OCI-LY1 (cell line): Measurements from ENCODE around the gene ATP5F1D.

Source experiments
- H2AFZ ChIP-seq: fragments of 200-600 bp; sonication (generic), shearing (Covaris generic); 2 replicates; pipeline ENCODE4 v1.6.0; 2014; ENCODE audit warnings: antibody characterized with exemption, mild to moderate bottlenecking, low read length
- H3F3A ChIP-seq: fragments of 200-600 bp; sonication (generic), shearing (Covaris generic); 2 replicates; pipeline ENCODE4 v1.6.0; 2014; ENCODE audit warnings: mild to moderate bottlenecking, antibody characterized with exemption, low read length, moderate library complexity; ENCODE audit not compliant: insufficient read depth
- H3K27ac ChIP-seq: fragments of 200-600 bp; sonication (generic); 2 replicates; pipeline ENCODE4 v1.5.1; 2014; ENCODE audit warnings: low read length, mixed run types, mild to moderate bottlenecking, low read depth; ENCODE audit not compliant: poor library complexity, severe bottlenecking
- H3K27me3 ChIP-seq: fragments of 200-600 bp; sonication (generic); 2 replicates; pipeline ENCODE4 v1.6.0; 2014; ENCODE audit warnings: antibody characterized with exemption, mild to moderate bottlenecking, low read length, moderate library complexity; ENCODE audit not compliant: insufficient read depth
- H3K36me3 ChIP-seq: fragments of 200-600 bp; sonication (generic); 2 replicates; pipeline ENCODE4 v1.6.1; 2014; ENCODE audit warnings: mild to moderate bottlenecking, antibody characterized with exemption, low read length, moderate library complexity, mixed read lengths; ENCODE audit not compliant: insufficient read depth
- H3K4me1 ChIP-seq: fragments of 200-600 bp; sonication (generic); 2 replicates; pipeline ENCODE4 v1.5.1; 2014; ENCODE audit warnings: mild to moderate bottlenecking, low read length, moderate library complexity; ENCODE audit not compliant: insufficient read depth, severe bottlenecking
- H3K4me2 ChIP-seq: fragments of 200-600 bp; sonication (generic), shearing (Covaris generic); 2 replicates; pipeline ENCODE4 v1.6.1; 2014; ENCODE audit warnings: low read length
- H3K4me3 ChIP-seq: fragments of 200-600 bp; sonication (generic); 2 replicates; pipeline ENCODE4 v1.5.1; 2014; ENCODE audit warnings: low read length, low read depth, mild to moderate bottlenecking, mixed read lengths; ENCODE audit not compliant: poor library complexity, severe bottlenecking
- H3K79me2 ChIP-seq: fragments of 200-600 bp; shearing (Covaris generic); 2 replicates; pipeline ENCODE4 v1.6.1; 2016; ENCODE audit warnings: mixed run types, low read length, mixed read lengths; ENCODE audit not compliant: insufficient read depth
- H3K9ac ChIP-seq: fragments of 200-600 bp; sonication (generic), shearing (Covaris generic); 2 replicates; pipeline ENCODE4 v1.6.1; 2014; ENCODE audit warnings: mild to moderate bottlenecking, low read length, mixed read lengths
- H3K9me2 ChIP-seq: fragments of 200-600 bp; sonication (generic), shearing (Covaris generic); 2 replicates; pipeline ENCODE4 v1.6.1; 2014; ENCODE audit warnings: low read depth, mild to moderate bottlenecking, low read length, mixed read lengths
- H3K9me3 ChIP-seq: fragments of 200-600 bp; shearing (Covaris generic); 2 replicates; pipeline ENCODE4 v1.6.1; 2014; ENCODE audit warnings: low read length, mixed read lengths
- H4K20me1 ChIP-seq: fragments of 200-600 bp; sonication (generic), shearing (Covaris generic); 2 replicates; pipeline ENCODE4 v1.6.0; 2016; ENCODE audit warnings: mild to moderate bottlenecking, low read length; ENCODE audit not compliant: insufficient read depth
- CTCF ChIP-seq: fragments of 200-600 bp; sonication (generic), shearing (Covaris generic); IDR thresholded peaks from 2 replicates; pipeline ENCODE4 v1.5.1; 2017; ENCODE audit warnings: mild to moderate bottlenecking, antibody characterized with exemption, low read length, moderate library complexity, mixed read lengths
- EZH2 ChIP-seq: fragments of 200-600 bp; sonication (generic), shearing (Covaris generic); IDR thresholded peaks from 2 replicates; pipeline ENCODE4 v1.8.0; 2017; ENCODE audit warnings: borderline replicate concordance, mixed run types, mild to moderate bottlenecking, antibody characterized with exemption, low read length, moderate library complexity, mixed read lengths

ATP5F1D gene

GRCh38 chr19:1275976-1276627 lies 34.6 kb downstream of the ATP5F1D start:
- 0 out of 2 replicates have a peak, but pooled peaks cover under 1% of the 10 kb centered on the region for H3K79me2 ChIP-seq
- H3K9me2 ChIP-seq: no peaks in the 10 kb centered on the region
- peaks cover 16% of the 10 kb centered on the region for H3F3A ChIP-seq
- H3K4me2 ChIP-seq: peak overlapping the region; percentile 91
- H3K9me3 ChIP-seq: no peaks in the 10 kb centered on the region
- H3K27me3 ChIP-seq: no peaks in the 10 kb centered on the region
- peaks cover 82% of the 10 kb centered on the region for H3K36me3 ChIP-seq
- peak overlapping the region; percentile 81 for H3K27ac ChIP-seq
- peak overlapping the region; percentile 95 for H3K9ac ChIP-seq
- no peaks in the 10 kb centered on the region for H4K20me1 ChIP-seq
- TF ChIP-seq CTCF (no peak), EZH2 (no peak)
- peaks cover 49% of the 10 kb centered on the region for H3K4me1 ChIP-seq
- H3K4me3 ChIP-seq: peak overlapping the region; percentile 84
- no peak overlapping the region for H2AFZ ChIP-seq

- no peaks in the 10 kb centered on the region for H3K79me2 ChIP-seq
These were observed 35.1 kb downstream of the ATP5F1D start for GRCh38 chr19:1276628-1277022.

GRCh38 chr19:1277061-1277460 lies 35.5 kb downstream of the ATP5F1D start:
- H3K79me2 ChIP-seq: no peaks in the 10 kb centered on the region
- TF ChIP-seq CTCF: no peak
- no peak for TF ChIP-seq EZH2
- H3K4me1 ChIP-seq: peaks cover 39% of the 10 kb centered on the region
- peak overlapping the region; percentile 95; the same call in 1 of the 2 replicates for H3K9ac ChIP-seq
- H3K36me3 ChIP-seq: peaks cover 72% of the 10 kb centered on the region
- no peaks in the 10 kb centered on the region for H3K9me2 ChIP-seq
- H3F3A ChIP-seq: peaks cover 10% of the 10 kb centered on the region
- H3K27ac ChIP-seq: peak overlapping the region; percentile 81
- no peaks in the 10 kb centered on the region for H3K27me3 ChIP-seq
- H3K9me3 ChIP-seq: no peaks in the 10 kb centered on the region
- peak overlapping the region; percentile 91 for H3K4me2 ChIP-seq
- H3K4me3 ChIP-seq: peak overlapping the region; percentile 84
- no peaks in the 10 kb centered on the region for H4K20me1 ChIP-seq
- H2AFZ ChIP-seq: no peak overlapping the region

More at GRCh38 chr19:1276628-1277022, 35.1 kb downstream of the ATP5F1D start:
- Histone ChIP-seq H3F3A (peaks cover 11% of the 10 kb centered on the region), H3K27me3 (no peaks in the 10 kb centered on the region), H3K36me3 (peaks cover 77% of the 10 kb centered on the region), H3K4me2 (peak overlapping the region; percentile 91), H3K9me3 (no peaks in the 10 kb centered on the region), H2AFZ (no peak overlapping the region), H3K4me1 (peaks cover 43% of the 10 kb centered on the region), H4K20me1 (no peaks in the 10 kb centered on the region), H3K27ac (peak overlapping the region; percentile 81), H3K4me3 (peak overlapping the region; percentile 84), H3K9ac (peak overlapping the region; percentile 95), H3K9me2 (no peaks in the 10 kb centered on the region)
- no peak for TF ChIP-seq EZH2
- no peak for TF ChIP-seq CTCF
